HG02571 (cell line): ENCODE results near the gene PRR22.
"Not testable (repeated sequence)": the region's sequence is repeated elsewhere in the genome, so short reads cannot be mapped to it uniquely, and the experiment has no call there.

Experiments used
- ATAC-seq: cut with Tn5 transposase; IDR thresholded peaks from one replicate; pipeline ENCODE4 v1.9.1; 2021; ENCODE audit warnings: mild to moderate bottlenecking, moderate library complexity; ENCODE audit not compliant: unreplicated experiment

Gene PRR22

DNA sequence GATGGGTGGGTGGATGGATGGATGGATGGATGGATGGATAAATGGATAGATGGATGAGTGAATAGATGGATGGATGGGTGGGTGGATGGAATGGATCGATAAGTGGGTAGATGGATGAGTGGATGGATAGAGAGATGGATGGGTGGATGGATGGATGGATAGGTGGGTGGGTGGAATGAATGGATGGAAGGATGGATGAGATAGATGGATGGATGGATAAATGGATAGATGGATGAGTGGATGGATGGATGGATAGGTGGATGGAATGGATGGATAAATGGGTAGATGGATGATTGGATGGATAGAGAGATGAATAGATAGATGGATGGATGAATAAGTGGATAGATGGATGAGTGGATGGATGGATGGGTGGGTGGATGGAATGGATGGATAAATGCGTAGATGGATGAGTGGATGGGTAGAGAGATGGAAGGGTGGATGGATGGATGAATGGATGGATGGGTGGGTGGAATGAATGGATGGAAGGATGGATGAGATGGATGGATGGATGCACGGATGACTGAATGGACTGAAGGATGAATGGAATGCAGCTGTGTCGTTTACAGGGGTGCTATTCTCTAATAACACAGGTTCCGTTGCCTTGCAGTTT, 21.8 kb downstream of the PRR22 start:
- ATAC-seq: no peak

DNA sequence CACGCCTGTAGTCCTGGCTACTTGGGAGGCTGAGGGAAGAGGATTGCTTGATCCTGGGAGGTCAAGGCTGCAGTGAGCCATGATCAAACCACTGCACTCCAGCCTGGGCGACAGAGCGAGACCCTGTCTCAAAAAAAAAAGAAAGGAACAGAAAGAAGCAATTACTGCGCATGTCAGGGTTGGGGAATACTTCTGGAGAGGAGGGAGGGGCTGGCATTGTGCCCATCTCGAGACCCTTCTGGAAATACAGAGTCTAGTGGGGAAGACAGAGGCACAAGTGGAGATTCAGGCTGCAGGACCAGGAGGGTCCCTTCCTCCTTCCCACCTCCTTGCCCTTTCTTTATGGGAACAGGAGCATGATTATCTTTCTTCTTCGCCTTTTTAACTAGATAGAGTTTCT, 30.8 kb downstream of the PRR22 start:
- no peak for ATAC-seq

DNA sequence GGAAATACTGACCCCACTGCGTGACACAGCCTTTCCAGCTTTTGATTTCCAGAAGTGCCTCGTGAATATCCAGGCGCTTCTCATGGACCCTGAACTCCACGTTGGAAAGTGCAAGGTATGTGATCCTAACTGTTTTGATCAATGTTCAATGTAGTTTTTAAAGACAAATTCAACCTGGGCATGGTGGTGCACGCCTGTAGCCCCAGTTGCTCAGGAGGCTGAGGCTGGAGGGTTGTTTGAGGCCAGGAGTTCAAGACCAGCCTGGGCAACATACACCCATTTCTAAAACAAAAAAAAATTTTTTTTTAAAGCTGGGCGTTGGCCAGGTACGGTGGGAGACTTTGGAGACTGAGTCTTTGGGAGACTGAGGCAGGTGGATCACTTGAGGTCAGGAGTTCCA, 32.8 kb downstream of the PRR22 start:
- no peak for ATAC-seq

DNA sequence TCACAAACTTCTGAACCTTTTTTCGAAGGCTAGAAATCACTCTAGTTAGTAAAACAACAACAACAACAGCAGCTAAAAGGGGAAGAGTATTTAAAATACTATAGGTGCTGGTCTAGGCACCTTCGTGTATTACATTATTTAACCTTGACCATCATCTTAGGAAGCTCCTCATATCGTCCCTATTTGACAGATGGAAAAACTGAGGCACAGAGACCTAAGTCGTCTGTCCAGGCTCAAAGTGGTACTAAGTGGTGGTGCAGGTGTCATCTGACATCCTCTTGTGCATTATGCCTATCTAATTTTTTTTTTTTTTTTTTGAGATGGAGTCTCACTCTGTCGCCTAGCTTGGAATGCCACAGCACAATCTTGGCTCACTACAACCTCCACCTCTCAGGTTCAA, 35.0 kb downstream of the PRR22 start:
- ATAC-seq: no peak

DNA sequence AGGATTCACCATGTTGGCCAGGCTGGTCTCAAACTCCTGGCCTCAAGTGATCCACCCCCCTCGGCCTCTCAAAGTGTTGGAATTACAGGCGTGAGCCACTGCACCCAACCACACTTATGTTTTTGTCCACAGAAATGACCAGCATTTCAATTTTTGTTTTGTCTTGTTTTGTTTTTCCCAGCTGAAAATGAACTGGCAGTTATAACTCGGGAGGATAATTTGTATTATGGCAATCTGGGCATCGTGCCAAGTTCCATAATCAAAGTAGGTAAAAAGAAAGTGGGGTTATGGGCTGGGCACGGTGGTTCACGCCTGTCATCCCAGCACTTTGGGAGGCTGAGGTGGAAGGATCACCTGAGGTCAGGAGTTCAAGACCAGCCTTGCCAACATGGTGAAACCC, 35.6 kb downstream of the PRR22 start:
- not testable (repeated sequence) for ATAC-seq

DNA sequence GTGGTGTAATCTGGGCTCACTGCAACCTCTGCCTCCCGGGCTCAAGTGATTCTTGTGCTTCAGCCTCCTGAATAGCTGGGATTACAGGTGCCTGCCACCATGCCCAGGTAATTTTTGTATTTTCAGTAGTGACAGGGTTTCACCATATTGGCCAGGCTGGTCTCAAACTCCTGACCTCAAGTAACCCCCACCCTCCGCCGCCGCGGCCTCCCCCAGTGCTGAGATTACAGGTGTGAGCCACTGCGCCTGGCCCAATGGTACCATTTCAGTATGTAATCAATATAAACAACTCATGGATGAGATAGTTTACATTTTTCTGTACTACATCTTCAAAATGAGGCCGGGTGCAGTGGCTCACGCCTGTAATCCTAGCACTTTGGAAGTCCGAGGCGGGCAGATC, 39.5 kb downstream of the PRR22 start:
- not testable (repeated sequence) for ATAC-seq

DNA sequence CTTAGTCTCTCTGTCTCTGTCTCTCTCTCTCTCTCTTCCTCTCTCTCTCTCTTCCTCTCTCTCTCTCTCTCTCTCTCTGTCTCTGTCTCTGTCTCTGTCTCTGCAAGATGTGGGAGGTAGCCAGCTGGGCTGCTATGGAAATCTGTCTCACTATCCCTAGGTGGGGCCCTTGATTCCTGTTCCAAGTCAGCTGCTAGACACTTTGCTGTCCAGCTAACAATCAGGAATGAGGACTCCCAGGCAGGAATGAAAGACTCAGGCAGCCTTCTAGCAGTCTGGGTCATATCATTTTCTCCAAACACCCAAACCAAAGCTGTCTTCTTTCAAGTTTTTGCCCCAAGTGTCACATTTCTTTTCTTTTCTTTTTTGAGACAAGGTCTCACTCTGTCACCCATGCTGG, 40.9 kb downstream of the PRR22 start:
- ATAC-seq: no peak

DNA sequence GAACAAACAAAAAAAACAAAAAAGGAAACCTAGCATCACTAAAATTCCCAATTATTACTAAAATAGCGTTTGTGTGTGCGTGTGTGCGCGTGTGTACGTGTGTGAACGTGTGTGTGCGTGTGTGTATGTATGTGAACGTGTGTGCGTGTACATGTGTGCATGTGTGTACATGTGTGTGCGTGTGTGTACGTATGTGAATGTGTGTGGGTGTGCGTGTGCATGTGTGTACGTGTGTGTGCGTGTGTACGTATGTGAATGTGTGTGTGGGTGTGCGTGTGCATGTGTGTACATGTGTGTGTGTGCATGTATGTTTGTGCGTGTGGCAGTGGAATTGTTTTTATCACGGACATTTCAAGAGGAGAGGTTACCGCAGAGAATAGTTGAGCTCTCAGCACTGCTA, 42.5 kb downstream of the PRR22 start:
- ATAC-seq: no peak

DNA sequence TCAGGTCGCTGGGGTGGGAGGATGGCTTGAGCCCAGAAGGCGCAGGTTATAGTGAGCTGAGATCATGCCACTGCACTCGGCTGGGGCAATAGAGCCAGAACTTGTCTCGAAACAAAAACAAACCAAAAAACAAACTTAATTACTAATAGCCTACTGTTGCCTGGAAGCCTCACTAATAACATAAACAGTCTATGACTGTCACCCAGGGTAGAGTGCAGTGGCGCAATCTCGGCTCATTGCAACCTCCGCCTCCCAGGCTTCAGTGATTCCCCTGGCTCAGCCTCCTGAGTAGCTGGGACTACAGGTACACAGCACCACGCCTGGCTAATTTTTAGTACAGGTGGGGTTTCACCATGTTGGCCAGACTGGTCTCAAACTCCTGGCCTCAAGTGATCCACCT, 46.1 kb downstream of the PRR22 start:
- ATAC-seq: no peak

DNA sequence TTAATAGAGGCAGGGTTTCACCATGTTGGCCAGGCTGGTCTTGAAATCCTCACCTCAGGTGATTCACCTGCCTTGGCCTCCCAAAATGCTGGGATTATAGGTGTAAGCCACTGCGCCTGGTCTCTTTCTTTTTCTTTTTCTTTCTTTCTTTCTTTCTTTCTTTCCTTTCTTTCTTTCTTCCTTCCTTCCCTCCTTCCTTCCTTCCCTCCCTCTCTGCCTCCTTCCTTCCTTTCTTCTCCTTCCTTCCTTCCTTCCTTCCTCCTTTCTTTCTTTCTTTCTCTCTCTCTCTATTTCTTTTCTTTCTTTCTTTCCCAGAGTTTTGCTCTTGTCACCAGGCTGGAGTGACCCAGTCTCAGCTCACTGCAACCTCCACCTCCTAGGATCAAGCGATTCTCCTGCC, 51.4 kb downstream of the PRR22 start:
- not testable (repeated sequence) for ATAC-seq
